Measurements from ENCODE around the gene RGS7BP. TPM values are rescaled to one million over a fixed set of nuclear protein-coding genes. Genes with fewer than 3 reads are reported as not detected.

RGS7BP gene
- total and polyA plus RNA-seq, 10 of the 15 experiments (the other 5 are each of a cell fraction or from before 2014, with no cell fraction given): not detected

DNA sequence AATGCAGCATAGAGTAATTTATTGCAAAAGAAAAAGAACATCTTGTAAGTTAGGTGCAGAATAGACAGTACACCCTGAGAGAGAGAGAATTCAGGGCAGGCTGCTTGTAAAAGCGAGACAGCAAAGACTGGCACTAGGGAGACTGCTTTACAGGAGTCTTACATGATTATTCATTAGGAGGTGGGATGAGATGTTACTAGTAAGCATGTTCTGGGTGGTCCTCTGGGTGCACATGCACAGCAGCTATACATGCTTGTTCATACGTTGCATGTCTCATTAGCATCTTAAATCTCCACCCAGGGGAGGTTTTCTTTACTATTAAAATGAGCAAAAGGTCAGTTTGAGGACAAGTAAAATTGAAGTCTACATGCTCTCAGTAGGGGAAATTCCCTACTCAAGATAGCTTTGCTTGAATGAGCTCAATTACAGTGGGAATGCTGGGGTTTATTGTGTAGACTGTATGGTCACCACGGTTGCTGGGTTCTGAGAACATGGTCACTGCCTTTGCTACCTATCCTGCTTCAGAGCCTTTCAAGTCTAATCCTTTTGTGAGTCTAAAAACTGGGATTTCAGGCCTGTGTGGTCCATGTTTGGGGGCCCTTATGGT, 60.6 kb downstream of the RGS7BP start:
- no peaks in the 10 kb centered on the region for H3K9me3 ChIP-seq (replicated peaks; ENCODE audit: control insufficient read depth, insufficient read depth, low read length)
- H3K4me1 ChIP-seq (ENCODE audit: control insufficient read depth, insufficient read depth, low read length): no peaks in the 10 kb centered on the region
- ATAC-seq (no peak), DNase-seq (ENCODE audit: low read depth, low spot score) (no peak), FAIRE-seq (no peak)
- SMC1A ChIA-PET (ENCODE audit: uncharacterized antibody, unreplicated experiment): interaction anchor here (1.0 to 2.0 kb wide), 2 partner anchors 9 to 29 kb away, joined by 3 to 5 read pairs; no protein-coding TSS in a partner anchor
- no peak overlapping the region for H2AFZ ChIP-seq (ENCODE audit: control insufficient read depth, low read depth, low read length)
- RAD21 ChIA-PET (ENCODE audit: unreplicated experiment): interaction anchor here (0.8 kb wide), 1 partner anchor 46 kb away, joined by 3 read pairs; no protein-coding TSS in a partner anchor
- H3K4me3 ChIP-seq: no peak overlapping the region
- H3K27ac ChIP-seq (ENCODE audit: control insufficient read depth, insufficient read depth): no peak overlapping the region
- intact Hi-C loops (cut with micrococcal nuclease; ENCODE audit: unreplicated experiment): no loop called here
- H3K79me2 ChIP-seq (ENCODE audit: control insufficient read depth, insufficient read depth, low read length): no peaks in the 10 kb centered on the region
- no peak overlapping the region for H3K4me2 ChIP-seq (ENCODE audit: control insufficient read depth, insufficient read depth)
- no peak overlapping the region for H3K9ac ChIP-seq (ENCODE audit: control insufficient read depth, insufficient read depth, low read length)
- H3K36me3 ChIP-seq (ENCODE audit: control insufficient read depth in 2 of 2, insufficient read depth in 2 of 2, low read length in 1 of 2): no peaks in the 10 kb centered on the region
- no peaks in the 10 kb centered on the region for H3K27me3 ChIP-seq (replicated peaks in 1 of 2; ENCODE audit: control insufficient read depth in 2 of 2, insufficient read depth in 2 of 2, low read length in 1 of 2)
- in situ Hi-C loops (cut with MboI): no loop called here
- CTCF ChIA-PET: no interaction called here
- TF ChIP-seq EP300 (IDR thresholded peaks at IDR 0.05; ENCODE audit: borderline replicate concordance in 1 of 2, control insufficient read depth in 1 of 2, low read depth in 2 of 2, low read length in 2 of 2) (no peak), NR2F1 (conservative IDR thresholded peaks at IDR 0.05) (no peak), DPF2 (IDR thresholded peaks at IDR 0.05) (no peak), ZNF622 (IDR thresholded peaks at IDR 0.05) (no peak), CHD1 (IDR thresholded peaks at IDR 0.05; ENCODE audit: low read depth, low read length) (no peak), CBX3 (IDR thresholded peaks at IDR 0.05; ENCODE audit: borderline replicate concordance, low read depth) (no peak), POLR2A (IDR thresholded peaks at IDR 0.05; ENCODE audit: low read depth, low read length) (no peak), GATAD2B (conservative IDR thresholded peaks at IDR 0.05; ENCODE audit: low read depth) (no peak), SREBF1 (IDR thresholded peaks at IDR 0.05; ENCODE audit: low read length) (no peak), SIN3A (IDR thresholded peaks at IDR 0.05; ENCODE audit: low read depth, low read length) (no peak)
- TF ChIP-seq, protein P1, sequence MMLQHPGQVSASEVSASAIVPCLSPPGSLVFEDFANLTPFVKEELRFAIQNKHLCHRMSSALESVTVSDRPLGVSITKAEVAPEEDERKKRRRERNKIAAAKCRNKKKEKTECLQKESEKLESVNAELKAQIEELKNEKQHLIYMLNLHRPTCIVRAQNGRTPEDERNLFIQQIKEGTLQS (IDR thresholded peaks at IDR 0.05; ENCODE audit: borderline replicate concordance, extremely low read depth, low read depth, low read length): no peak
- TF ChIP-seq, protein P2, sequence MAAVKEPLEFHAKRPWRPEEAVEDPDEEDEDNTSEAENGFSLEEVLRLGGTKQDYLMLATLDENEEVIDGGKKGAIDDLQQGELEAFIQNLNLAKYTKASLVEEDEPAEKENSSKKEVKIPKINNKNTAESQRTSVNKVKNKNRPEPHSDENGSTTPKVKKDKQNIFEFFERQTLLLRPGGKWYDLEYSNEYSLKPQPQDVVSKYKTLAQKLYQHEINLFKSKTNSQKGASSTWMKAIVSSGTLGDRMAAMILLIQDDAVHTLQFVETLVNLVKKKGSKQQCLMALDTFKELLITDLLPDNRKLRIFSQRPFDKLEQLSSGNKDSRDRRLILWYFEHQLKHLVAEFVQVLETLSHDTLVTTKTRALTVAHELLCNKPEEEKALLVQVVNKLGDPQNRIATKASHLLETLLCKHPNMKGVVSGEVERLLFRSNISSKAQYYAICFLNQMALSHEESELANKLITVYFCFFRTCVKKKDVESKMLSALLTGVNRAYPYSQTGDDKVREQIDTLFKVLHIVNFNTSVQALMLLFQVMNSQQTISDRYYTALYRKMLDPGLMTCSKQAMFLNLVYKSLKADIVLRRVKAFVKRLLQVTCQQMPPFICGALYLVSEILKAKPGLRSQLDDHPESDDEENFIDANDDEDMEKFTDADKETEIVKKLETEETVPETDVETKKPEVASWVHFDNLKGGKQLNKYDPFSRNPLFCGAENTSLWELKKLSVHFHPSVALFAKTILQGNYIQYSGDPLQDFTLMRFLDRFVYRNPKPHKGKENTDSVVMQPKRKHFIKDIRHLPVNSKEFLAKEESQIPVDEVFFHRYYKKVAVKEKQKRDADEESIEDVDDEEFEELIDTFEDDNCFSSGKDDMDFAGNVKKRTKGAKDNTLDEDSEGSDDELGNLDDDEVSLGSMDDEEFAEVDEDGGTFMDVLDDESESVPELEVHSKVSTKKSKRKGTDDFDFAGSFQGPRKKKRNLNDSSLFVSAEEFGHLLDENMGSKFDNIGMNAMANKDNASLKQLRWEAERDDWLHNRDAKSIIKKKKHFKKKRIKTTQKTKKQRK (IDR thresholded peaks at IDR 0.05; ENCODE audit: low read depth, low read length): no peak
- TF ChIP-seq, protein P3, sequence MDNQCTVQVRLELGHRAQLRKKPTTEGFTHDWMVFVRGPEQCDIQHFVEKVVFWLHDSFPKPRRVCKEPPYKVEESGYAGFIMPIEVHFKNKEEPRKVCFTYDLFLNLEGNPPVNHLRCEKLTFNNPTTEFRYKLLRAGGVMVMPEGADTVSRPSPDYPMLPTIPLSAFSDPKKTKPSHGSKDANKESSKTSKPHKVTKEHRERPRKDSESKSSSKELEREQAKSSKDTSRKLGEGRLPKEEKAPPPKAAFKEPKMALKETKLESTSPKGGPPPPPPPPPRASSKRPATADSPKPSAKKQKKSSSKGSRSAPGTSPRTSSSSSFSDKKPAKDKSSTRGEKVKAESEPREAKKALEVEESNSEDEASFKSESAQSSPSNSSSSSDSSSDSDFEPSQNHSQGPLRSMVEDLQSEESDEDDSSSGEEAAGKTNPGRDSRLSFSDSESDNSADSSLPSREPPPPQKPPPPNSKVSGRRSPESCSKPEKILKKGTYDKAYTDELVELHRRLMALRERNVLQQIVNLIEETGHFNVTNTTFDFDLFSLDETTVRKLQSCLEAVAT (IDR thresholded peaks at IDR 0.05): no peak
- POLR2A ChIA-PET: no interaction called here
- 0% methylated on average over 3 of the region's 3 CpGs for WGBS (ENCODE audit: insufficient coverage, insufficient replicate concordance, low lambda C conversion rate, missing lambda C conversion rate)
- no peaks in the 10 kb centered on the region for H4K20me1 ChIP-seq (ENCODE audit: control insufficient read depth, insufficient read depth)
- no TSS peak for BruUV-seq (replicated peaks)
